GM12878 (cell line): ENCODE results near the gene LMLN. TPM values are rescaled to one million over a fixed set of nuclear protein-coding genes. Genes with fewer than 3 reads are reported as not detected.

Experiments
- BHLHE40 ChIP-seq, 2 experiments: fragments of 450-650 bp in 1 of 2; IDR thresholded peaks; 2 replicates each; pipeline ENCODE4 v1.6.1; 2011 to 2017; ENCODE audit warnings: low read depth in 2 of 2, borderline replicate concordance in 1 of 2, improper control_type of control experiment in 1 of 2, low read length in 1 of 2, mild to moderate bottlenecking in 1 of 2
- BRCA1 ChIP-seq: IDR thresholded peaks from 2 replicates; pipeline ENCODE4 v1.6.1; 2011; ENCODE audit warnings: low read depth, low read length, improper control_type of control experiment
- CREB1 ChIP-seq: IDR thresholded peaks from 2 replicates; pipeline ENCODE4 v1.6.1; 2012; ENCODE audit warnings: low read depth, mild to moderate bottlenecking, inconsistent platforms
- ETV6 ChIP-seq, 2 experiments: fragments of 450-650 bp in 1 of 2; IDR thresholded peaks in 1 of 2; conservative IDR thresholded peaks in 1 of 2; 2 replicates each; pipeline ENCODE4 v1.6.1; 2014; ENCODE audit warnings: antibody characterized with exemption in 1 of 2, borderline replicate concordance in 1 of 2, low read depth in 1 of 2, mild to moderate bottlenecking in 1 of 2, moderate library complexity in 1 of 2
- GABPA ChIP-seq: IDR thresholded peaks from 2 replicates; pipeline ENCODE4 v1.6.1; 2014; ENCODE audit warnings: antibody characterized with exemption, low read depth, mild to moderate bottlenecking, inconsistent platforms
- GATAD2B ChIP-seq: fragments of 450-650 bp; conservative IDR thresholded peaks from 2 replicates; pipeline ENCODE4 v1.6.1; 2017; ENCODE audit warnings: low read depth, mild to moderate bottlenecking, moderate library complexity
- KDM1A ChIP-seq: fragments of 200-600 bp; sonication (generic); IDR thresholded peaks from 2 replicates; pipeline ENCODE4 v1.6.1; 2016; ENCODE audit warnings: borderline replicate concordance
- MTA3 ChIP-seq: IDR thresholded peaks from 2 replicates; pipeline ENCODE4 v1.6.1; 2012; ENCODE audit warnings: low read length, inconsistent platforms, borderline replicate concordance
- MYC ChIP-seq: IDR thresholded peaks from 2 replicates; pipeline ENCODE4 v1.6.1; 2011; ENCODE audit warnings: mild to moderate bottlenecking, low read length, moderate library complexity, inconsistent platforms; ENCODE audit not compliant: insufficient read depth, insufficient replicate concordance, insufficient read length, severe bottlenecking
- NBN ChIP-seq: fragments of 450-650 bp; IDR thresholded peaks from 2 replicates; pipeline ENCODE4 v1.6.1; 2016
- NFIC ChIP-seq: IDR thresholded peaks from 2 replicates; pipeline ENCODE4 v1.6.1; 2012; ENCODE audit warnings: low read depth, mild to moderate bottlenecking, inconsistent platforms, low read length, moderate library complexity
- NR2C1 ChIP-seq: fragments of 450-650 bp; IDR thresholded peaks from 2 replicates; pipeline ENCODE4 v1.6.1; 2017; ENCODE audit warnings: antibody characterized with exemption, mild to moderate bottlenecking, moderate library complexity
- NR2C2 ChIP-seq: IDR thresholded peaks from 2 replicates; pipeline ENCODE4 v1.6.1; 2011; ENCODE audit warnings: borderline replicate concordance, low read depth; ENCODE audit not compliant: control insufficient read depth, insufficient read length
- NR2F1 ChIP-seq: fragments of 450-650 bp; conservative IDR thresholded peaks from 2 replicates; pipeline ENCODE4 v1.6.1; 2017; ENCODE audit warnings: mild to moderate bottlenecking
- RAD21 ChIP-seq: IDR thresholded peaks from 2 replicates; pipeline ENCODE4 v1.6.1; 2011; ENCODE audit warnings: mild to moderate bottlenecking, low read depth, low read length, moderate library complexity; ENCODE audit not compliant: insufficient read depth
- TAF1 ChIP-seq: IDR thresholded peaks from 2 replicates; pipeline ENCODE4 v1.6.1; 2011; ENCODE audit warnings: mild to moderate bottlenecking, low read depth, low read length, borderline replicate concordance
- WRNIP1 ChIP-seq: IDR thresholded peaks from 2 replicates; pipeline ENCODE4 v1.6.1; 2011; ENCODE audit warnings: low read depth, low read length, improper control_type of control experiment, borderline replicate concordance
- ZNF207 ChIP-seq: fragments of 450-650 bp; IDR thresholded peaks from 2 replicates; pipeline ENCODE4 v1.6.1; 2014; ENCODE audit warnings: antibody characterized with exemption, mild to moderate bottlenecking, borderline replicate concordance
- polyA plus RNA-seq, 11 experiments: library from polyadenylated mRNA; depleted of rRNA in 4 of 11; unstranded in 6 of 11; stranded (reverse) in 5 of 11; fragments of >200 nt; fragmentation: Nextera tagmentation in 4 of 11; fragmentation: Illumina TruSeq in 1 of 11; extraction: Ambion mirVana in 4 of 11; extraction: Trizol in 1 of 11; gene quantifications; 1 replicate in 1 of 11; 2 replicates in 10 of 11; pipeline versions ENCODE4 v1.2.1 to v1.2.3, GENCODE V29; 2011 to 2016; ENCODE audit warnings: inconsistent platforms in 2 of 11, missing spikeins in 2 of 11, low read depth in 1 of 11
- total RNA-seq, 4 experiments: library from RNA; depleted of rRNA in 3 of 4; stranded (reverse); fragments of >200 nt in 3 of 4; fragmentation: Illumina TruSeq in 1 of 4; extraction: Trizol in 1 of 4; gene quantifications; 2 replicates each; pipeline versions ENCODE4 v1.2.1 to v1.2.3, GENCODE V29; 2013 to 2021
- TF ChIP-seq, protein P1 (sequence below): fragments of 450-650 bp; IDR thresholded peaks from 2 replicates; pipeline ENCODE4 v1.6.1; 2017; ENCODE audit warnings: borderline replicate concordance
- TF ChIP-seq, protein P2 (sequence below), 3 experiments: IDR thresholded peaks in 2 of 3; conservative IDR thresholded peaks in 1 of 3; 2 replicates each; pipeline ENCODE4 v1.5.1; 2011; ENCODE audit warnings: low read depth in 3 of 3, low read length in 3 of 3, mild to moderate bottlenecking in 3 of 3, control low read depth in 2 of 3, moderate library complexity in 2 of 3, inconsistent platforms in 1 of 3, mixed read lengths in 1 of 3; ENCODE audit not compliant: control insufficient read depth in 2 of 3, insufficient read depth in 1 of 3; ENCODE audit errors: extremely low read depth in 1 of 3
- TF ChIP-seq, protein P3 (sequence below): fragments of 450-650 bp; IDR thresholded peaks from 2 replicates; pipeline ENCODE4 v1.6.1; 2018; ENCODE audit warnings: mild to moderate bottlenecking, low read depth, moderate library complexity; ENCODE audit not compliant: partially characterized antibody

The LMLN gene
- total and polyA plus RNA-seq, 10 of the 15 experiments (the other 5 are each of a cell fraction or from before 2014, with no cell fraction given), result 0.02 to 1.7 (median 0.81) TPM

DNA sequence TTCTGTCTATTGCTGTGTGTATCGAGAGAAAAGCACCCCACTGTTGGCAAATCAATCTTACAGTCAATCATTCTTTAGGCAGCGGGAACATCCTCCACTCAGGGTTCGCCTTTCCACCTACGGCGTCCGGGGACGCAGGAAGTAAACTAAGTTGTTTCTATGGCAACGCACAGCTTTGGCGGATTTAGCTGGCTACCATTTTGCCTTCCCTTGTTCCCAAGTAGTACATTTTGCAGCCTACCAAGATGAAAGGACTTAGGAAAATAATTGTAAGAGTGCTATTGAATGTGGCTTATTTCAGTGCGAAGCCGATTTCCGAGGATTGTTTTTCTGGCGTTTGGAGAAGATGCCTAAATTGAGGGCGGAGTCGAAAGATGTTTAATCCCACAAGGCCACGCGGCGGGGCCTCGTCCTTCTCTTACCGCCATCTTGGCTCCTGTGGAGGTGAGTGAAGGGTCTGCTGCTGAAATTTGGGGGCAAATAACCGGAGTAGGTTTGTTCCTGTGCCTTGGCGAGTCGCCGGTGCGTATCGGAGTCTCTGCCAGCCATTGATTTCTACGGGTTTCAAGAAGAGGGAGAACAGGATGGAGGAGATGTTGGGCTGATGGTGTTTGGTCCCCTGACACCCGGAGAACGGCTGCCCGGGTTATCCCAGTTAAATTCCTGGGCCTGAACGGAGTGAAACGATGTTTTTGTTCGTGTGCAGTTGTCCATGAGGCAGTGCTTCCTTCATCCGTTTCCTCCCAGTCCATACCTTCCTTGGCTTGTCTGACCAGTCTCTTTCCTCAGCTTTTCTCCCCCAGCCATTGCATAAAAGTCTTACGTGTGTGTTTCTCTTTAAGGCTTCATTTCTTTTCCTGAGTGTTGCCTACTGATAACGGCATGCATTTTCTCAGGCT is 10.0 kb upstream of the LMLN start, which contains the start of gene RPL35A (continued):
- TF ChIP-seq RAD21, result no peak
- peak; percentile 79; the same call in 1 of the 2 replicates for TF ChIP-seq MTA3
- TF ChIP-seq NBN, result peak; percentile 91
- no peak for TF ChIP-seq NR2C2
- TF ChIP-seq GABPA, result peak; percentile 87
- TF ChIP-seq GATAD2B, result 0 out of 2 replicates have a peak, but pooled peaks have one; percentile 41
- TF ChIP-seq, protein P1, sequence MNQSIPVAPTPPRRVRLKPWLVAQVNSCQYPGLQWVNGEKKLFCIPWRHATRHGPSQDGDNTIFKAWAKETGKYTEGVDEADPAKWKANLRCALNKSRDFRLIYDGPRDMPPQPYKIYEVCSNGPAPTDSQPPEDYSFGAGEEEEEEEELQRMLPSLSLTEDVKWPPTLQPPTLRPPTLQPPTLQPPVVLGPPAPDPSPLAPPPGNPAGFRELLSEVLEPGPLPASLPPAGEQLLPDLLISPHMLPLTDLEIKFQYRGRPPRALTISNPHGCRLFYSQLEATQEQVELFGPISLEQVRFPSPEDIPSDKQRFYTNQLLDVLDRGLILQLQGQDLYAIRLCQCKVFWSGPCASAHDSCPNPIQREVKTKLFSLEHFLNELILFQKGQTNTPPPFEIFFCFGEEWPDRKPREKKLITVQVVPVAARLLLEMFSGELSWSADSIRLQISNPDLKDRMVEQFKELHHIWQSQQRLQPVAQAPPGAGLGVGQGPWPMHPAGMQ, result peak; percentile 99
- peak; percentile 65 for TF ChIP-seq NFIC
- no peak for TF ChIP-seq NR2F1
- TF ChIP-seq KDM1A, result no peak
- TF ChIP-seq, protein P2, sequence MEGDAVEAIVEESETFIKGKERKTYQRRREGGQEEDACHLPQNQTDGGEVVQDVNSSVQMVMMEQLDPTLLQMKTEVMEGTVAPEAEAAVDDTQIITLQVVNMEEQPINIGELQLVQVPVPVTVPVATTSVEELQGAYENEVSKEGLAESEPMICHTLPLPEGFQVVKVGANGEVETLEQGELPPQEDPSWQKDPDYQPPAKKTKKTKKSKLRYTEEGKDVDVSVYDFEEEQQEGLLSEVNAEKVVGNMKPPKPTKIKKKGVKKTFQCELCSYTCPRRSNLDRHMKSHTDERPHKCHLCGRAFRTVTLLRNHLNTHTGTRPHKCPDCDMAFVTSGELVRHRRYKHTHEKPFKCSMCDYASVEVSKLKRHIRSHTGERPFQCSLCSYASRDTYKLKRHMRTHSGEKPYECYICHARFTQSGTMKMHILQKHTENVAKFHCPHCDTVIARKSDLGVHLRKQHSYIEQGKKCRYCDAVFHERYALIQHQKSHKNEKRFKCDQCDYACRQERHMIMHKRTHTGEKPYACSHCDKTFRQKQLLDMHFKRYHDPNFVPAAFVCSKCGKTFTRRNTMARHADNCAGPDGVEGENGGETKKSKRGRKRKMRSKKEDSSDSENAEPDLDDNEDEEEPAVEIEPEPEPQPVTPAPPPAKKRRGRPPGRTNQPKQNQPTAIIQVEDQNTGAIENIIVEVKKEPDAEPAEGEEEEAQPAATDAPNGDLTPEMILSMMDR (IDR thresholded peaks at IDR 0.05 in 2 of 3, conservative IDR thresholded peaks at IDR 0.05 in 1 of 3; ENCODE audit: control insufficient read depth in 2 of 3, extremely low read depth in 1 of 3, insufficient read depth in 1 of 3, low read depth in 3 of 3, low read length in 3 of 3), result no peak
- TF ChIP-seq CREB1, result peak; percentile 57; the same call in 1 of the 2 replicates
- peak; percentile 80 for TF ChIP-seq MYC
- peak; percentile 86; the same call in 1 of the 2 replicates for TF ChIP-seq ZNF207
- TF ChIP-seq, protein P3, sequence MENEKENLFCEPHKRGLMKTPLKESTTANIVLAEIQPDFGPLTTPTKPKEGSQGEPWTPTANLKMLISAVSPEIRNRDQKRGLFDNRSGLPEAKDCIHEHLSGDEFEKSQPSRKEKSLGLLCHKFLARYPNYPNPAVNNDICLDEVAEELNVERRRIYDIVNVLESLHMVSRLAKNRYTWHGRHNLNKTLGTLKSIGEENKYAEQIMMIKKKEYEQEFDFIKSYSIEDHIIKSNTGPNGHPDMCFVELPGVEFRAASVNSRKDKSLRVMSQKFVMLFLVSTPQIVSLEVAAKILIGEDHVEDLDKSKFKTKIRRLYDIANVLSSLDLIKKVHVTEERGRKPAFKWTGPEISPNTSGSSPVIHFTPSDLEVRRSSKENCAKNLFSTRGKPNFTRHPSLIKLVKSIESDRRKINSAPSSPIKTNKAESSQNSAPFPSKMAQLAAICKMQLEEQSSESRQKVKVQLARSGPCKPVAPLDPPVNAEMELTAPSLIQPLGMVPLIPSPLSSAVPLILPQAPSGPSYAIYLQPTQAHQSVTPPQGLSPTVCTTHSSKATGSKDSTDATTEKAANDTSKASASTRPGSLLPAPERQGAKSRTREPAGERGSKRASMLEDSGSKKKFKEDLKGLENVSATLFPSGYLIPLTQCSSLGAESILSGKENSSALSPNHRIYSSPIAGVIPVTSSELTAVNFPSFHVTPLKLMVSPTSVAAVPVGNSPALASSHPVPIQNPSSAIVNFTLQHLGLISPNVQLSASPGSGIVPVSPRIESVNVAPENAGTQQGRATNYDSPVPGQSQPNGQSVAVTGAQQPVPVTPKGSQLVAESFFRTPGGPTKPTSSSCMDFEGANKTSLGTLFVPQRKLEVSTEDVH, result peak; percentile 48
- no peak for TF ChIP-seq ETV6 (conservative IDR thresholded peaks at IDR 0.05 in 1 of 2, IDR thresholded peaks at IDR 0.05 in 1 of 2; ENCODE audit: borderline replicate concordance in 1 of 2, low read depth in 1 of 2)
- TF ChIP-seq BRCA1, result no peak
- 0 out of 2 replicates have a peak, but pooled peaks have one; percentile 75 for TF ChIP-seq WRNIP1
- peak; percentile 53 for TF ChIP-seq NR2C1
- peak; percentile 98 for TF ChIP-seq TAF1
- TF ChIP-seq BHLHE40 (IDR thresholded peaks at IDR 0.05; ENCODE audit: borderline replicate concordance in 1 of 2, low read depth in 2 of 2, low read length in 1 of 2), result 0 out of 4 replicates have a peak, but pooled peaks of 1 of the 2 experiments have one; percentile 29
